Effector CD8-positive, alpha-beta T cell (primary cell): ENCODE measurements around the gene DNASE1L2.

Experiments used
- DNase-seq: peaks from one replicate; lab custom pipeline; 2025; lab: John Stamatoyannopoulos, UW

DNASE1L2 gene

DNA sequence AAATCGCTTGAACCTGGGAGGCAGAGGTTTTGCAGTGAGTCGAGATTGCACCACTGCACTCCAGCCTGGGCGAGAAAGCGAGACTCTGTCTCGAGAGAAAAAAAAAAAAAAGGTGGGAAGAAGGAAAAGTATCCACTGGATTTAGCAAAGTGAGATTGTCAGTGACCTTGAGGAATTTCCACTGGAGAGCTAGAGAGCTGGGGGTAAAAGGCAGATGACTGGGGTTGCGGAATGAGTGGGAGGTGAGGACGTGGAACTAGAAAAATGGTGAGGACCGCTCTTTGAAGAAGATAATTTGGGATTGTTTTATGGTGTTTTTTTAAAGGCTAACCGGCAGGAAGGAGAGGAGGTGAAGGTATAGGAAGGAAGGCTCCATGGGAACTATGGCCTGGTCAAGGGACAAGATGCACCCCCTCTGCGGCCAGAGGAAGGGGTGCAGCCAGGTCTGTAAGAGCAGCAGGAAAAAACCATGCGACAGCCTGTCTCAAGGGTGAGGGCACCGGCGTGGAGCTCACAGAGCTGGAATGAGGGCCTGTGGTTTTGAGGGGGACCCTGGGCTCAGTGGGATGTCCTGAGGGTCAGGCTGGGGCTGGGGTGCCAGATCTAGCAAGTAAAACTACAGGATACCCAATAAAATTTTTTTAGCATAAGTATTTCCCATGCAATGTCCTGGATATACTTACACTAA is 31.7 kb upstream of the DNASE1L2 start:
- no peak for DNase-seq

DNA sequence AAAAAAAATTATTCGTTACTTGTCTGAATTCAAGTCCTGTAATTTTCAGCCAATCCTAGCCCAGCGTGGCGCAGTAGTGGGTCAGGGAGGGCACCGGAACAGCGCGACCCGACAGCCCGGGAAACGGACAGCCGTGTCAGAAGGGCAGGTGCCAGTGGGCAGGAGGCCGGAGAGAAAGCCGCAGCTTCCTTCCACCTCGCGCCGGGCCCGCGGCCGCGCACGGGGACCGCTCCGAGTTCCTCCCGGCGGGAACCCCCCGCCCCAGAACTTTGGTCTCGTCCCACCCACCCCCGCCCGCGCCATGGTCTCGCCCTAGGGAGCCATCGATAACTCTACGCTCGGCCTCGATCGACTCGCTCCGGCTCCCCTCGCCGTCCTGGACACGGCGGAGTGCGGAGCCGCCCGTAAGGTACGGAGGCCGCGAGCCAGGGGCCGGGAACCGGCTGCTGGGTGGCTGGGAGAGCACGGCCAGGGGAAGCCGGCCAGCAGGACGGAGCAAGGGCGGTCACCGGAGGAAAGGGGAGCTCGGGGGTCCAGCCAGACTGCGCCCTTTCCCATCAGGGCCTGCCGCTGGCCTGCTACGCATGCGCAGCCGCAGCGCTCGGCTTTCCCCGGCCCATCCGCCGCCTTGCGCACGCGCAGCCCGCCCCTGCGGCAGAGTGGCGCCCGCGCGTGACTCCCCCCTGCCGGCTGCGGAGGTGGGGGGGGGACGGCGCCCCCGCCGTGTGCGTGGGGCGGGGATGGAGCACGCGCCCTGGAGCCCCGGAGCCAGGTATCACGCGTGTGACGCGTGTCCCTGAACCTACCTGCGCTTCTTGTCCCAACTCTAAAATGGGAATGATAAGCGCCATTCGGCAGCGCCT is 30.9 kb upstream of the DNASE1L2 start, which contains the start of gene MLST8:
Gene MLST8 (plus strand): TSS at position 351 of the 863 bp plus-strand sequence. CDS start 632 bp downstream, outside the sequence.
- peak; percentile 86 for DNase-seq

DNA sequence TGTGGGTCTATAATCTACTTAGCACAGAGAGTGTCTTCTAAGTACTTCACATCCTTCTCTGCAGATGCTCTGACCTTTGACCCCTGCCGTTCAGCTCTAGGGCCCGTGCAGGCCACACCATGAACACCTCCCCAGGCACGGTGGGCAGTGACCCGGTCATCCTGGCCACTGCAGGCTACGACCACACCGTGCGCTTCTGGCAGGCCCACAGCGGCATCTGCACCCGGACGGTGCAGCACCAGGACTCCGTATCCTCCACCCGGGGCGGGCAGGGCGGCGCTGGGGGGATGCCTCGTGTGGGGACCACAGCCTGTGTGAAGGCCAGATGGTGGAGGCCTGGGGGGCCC is 30.3 kb upstream of the DNASE1L2 start:
- DNase-seq, result no peak

DNA sequence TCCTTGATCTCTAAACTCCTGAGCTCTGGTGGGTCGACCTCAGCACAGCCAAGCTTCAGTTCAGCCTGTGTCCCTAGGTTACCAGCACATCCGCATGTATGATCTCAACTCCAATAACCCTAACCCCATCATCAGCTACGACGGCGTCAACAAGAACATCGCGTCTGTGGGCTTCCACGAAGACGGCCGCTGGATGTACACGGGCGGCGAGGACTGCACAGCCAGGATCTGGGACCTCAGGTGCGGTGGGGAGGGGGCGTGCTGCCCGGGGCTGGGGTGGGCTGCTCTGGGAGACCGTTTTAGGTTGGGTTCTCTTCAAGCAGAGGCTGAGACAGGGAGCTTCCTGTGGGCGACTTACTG is 29.8 kb upstream of the DNASE1L2 start:
- no peak for DNase-seq

DNA sequence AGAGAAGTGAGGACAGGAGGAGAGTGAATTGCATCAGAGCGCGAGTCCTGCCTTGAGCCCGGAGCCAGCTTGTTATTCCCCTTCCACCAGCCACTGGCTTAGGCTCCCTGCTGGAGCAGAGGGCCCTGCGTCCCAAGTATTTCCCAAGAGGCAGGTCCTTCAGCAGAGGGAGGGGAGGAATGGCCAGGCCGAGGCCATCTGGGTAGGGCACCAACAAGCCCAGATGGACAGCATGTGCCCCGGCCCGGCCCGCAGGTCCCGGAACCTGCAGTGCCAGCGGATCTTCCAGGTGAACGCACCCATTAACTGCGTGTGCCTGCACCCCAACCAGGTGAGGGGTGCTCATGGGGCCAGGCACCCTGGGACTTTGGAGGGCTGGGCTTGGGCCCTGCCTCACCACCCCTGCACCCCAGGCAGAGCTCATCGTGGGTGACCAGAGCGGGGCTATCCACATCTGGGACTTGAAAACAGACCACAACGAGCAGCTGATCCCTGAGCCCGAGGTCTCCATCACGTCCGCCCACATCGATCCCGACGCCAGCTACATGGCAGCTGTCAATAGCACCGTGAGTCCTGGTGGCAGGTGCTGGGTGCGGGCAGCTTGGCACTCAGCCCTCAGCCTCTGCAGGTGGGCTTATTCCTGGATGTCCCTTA is 29.3 kb upstream of the DNASE1L2 start:
- no peak for DNase-seq

DNA sequence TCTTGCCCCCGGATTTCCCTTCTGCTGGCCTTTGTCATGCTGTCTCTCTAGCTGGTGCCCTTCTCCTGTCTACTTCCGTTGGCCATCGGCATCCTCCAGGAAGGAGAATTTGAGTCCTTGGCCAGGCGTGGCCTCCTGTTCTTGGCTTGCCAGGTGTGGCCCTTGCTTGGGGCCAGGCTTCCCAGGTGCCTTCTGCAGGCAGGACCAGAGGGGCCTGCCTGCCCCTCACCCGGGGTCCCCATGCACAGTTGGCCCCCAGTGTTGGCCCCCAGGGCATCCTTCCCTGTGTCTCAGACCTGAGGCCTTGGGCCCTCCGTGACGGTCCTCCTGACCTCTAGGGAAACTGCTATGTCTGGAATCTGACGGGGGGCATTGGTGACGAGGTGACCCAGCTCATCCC is 28.4 kb upstream of the DNASE1L2 start:
- no peak for DNase-seq

DNA sequence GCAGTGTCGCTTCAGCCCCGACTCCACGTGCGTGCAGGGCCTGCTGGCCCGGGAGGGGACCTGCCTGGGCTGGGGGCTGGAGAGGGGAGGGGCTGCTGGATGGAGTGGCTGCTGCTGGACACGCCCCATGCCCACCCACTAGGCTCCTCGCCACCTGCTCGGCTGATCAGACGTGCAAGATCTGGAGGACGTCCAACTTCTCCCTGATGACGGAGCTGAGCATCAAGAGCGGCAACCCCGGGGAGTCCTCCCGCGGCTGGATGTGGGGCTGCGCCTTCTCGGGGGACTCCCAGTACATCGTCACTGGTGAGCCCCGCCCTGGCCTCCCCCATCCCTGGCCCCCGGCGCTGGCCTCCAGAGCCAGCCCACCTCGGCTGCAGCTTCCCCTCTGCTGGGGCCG is 27.9 kb upstream of the DNASE1L2 start:
- no peak for DNase-seq

DNA sequence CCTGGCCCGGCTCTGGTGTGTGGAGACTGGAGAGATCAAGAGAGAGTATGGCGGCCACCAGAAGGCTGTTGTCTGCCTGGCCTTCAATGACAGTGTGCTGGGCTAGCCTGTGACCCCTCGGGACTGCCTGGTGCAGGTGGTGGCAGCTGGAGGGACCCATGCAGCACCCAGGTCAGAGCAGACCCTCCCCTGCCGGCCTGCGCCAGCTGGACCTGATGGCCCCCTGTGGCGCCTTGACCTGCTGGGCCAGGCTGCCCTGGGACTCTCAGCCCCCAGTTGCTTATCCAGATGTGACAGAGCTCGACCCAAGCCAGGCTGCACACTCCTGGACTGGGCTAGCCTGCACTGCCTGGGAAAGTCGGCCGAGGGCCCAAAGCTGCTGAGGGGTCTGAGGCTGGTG is 27.5 kb upstream of the DNASE1L2 start:
- no peak for DNase-seq

DNA sequence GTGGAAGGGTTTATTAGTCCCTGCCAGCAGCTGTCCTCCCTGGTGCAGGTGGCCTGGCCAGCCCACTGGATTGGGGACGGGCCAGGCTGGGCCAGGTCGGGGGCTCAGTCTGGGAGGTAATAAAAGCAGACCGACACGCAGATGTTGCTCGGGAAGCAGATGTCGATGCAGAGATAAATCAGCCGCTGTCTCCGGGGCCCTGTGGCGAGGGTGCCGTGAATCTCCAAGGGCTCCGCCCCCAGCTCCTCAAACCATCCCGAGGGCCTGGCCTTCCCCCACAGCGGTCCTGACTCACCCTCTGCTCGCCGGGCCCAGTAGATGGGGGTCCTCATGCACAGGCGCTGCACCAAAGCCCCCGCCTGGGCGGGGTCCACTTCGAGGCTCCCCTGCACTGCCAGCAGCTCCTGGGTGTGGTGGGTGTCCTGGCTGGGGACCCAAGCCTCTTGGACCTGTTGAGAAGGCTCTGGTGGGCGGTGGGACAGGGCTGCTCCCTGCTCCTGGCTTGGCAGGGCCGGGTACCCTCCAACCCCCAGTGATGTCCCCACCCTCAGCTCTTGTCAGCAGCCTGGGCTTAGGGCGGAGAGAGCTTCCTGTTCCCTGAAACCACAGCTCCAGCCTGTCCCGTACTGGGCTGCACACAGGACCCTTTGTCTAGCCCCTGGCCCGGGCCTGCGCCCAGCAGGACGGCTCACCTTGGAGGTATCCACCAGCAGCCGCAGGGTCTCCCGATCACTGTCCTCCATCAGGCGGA is 26.8 kb upstream of the DNASE1L2 start:
- DNase-seq, result no peak

DNA sequence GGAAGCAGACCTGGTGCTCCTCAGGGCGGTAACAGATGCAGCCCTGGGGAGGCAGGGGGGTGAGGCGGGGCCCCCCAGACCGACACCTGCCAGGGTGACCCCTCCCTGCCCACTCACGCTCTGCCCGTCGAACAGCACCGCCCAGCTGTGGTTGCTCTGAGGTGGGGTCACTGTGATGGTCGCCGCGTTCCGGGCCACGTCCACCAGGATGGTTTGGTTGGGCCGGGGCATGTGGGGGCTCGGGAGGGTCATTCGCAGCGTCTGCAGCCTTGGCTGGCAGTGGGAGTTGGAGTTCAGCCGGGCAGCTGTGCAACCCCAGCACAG is 26.3 kb upstream of the DNASE1L2 start:
- DNase-seq, result no peak

DNA sequence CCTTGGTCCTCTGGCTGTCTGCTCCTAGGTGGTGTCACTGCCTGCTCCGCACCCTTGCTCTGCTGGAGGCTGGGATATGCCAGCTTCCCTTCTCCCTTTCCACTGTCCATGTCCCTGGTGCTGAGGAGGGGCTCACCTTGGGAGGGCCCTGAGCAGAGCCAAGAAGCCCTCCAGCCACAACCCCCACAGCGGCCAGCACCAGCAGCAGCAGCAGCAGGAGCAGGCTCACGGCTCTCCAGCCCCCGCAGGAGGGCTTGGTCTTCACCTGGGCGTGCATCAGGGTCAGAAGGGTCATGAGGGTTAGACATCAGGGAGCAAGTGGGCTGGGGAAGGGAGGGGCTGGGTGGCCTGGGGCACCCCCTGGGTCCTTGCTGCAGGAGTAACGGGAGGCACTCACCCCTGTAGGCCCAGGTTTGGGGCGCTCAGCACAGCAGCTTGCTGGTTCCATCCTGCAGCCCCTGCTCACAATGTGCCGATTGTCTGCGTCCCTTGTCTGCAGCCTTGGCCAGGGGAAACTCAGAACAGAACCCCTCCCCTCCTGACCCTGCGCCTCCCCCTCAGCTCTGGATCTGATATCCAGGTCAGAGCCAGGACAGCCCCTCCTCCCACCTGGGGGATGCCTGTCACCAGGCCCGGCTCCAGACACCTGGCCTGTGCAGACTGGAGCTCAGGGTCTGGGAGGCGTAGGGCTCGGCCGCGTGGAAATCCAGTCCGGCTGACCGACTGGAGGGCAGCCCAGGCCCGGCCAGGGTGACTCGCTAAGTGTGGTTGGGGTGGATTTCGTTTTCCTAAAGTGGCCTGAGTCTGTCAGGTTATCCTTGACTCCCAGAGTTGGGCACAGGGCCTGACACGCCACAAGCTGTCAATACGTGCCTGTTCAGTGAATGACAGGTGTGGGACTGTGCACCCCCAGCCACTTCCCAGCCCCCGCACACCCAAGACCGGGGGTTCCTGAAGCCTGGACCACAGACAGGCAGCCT is 25.6 kb upstream of the DNASE1L2 start, which contains the start of gene BRICD5:
Gene BRICD5 (minus strand): TSS at position 478 of the 980 bp plus-strand sequence. CDS start 30 bp downstream, at position 448.
- no peak for DNase-seq

DNA sequence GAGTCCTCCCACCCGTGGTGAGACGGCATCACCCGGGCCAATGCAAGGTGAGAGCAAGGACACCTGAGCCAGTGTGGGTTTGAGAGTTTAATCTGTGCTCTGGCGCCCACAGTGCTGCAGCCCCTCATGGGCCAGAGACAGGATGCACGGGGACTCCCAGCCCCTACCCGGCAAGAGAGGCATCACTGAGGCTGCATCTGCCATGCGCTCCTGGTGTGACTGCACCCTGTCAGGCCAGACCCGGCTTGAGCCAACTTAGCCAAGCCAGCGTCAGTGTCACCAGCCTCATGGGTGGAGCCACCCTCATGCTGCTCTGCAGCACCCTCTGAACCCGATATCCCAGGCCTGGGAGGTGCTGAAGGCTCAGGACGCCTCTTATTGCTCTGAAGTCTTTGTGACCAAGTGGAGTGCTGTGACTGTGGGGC is 24.3 kb upstream of the DNASE1L2 start:
- DNase-seq, result no peak

DNA sequence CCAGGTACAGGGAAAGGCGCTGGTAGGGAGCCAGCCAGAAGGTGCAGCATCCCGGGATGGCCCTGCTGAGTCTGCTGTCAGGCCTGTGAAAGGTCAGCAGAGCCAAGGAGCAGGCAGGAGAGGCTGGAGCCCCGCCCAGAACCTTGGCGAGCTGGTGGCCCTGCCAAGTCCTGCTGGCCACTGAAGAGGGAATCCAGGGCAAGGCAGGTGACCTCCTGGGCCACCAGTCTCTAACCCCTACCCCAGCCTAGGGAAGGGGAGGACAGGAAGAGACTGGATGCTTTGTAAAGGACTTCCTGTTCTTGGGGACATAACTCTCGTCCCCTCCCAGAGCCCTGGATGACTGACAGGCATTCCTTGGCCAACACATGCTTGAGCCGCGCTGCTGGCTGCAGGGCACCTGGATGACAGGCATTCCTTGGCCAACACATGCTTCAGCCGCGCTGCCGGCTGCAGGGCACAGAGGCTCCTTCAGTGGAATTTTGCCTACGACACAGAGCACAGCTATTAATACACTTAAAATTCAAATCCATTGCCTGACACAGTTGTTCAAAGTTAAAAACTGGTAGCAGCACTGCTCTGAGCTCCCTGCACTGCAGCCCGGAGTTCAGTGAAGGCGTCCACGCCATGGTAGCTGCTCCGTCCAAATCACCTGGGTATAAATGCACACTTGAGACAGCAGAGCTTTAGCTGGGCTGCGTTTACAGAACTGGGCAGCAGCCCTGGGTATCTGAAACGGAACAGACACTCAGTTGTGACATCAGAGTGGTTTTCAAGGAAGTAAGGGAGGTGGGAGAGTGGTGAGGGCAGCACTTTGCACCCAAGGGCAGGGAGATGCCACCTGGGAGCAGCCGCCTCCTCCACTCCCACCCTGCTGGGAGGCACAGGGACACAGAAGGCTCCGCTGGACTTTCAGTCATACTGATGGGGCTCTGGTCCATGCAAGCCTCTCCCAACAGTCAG is 23.6 kb upstream of the DNASE1L2 start:
- no peak for DNase-seq

DNA sequence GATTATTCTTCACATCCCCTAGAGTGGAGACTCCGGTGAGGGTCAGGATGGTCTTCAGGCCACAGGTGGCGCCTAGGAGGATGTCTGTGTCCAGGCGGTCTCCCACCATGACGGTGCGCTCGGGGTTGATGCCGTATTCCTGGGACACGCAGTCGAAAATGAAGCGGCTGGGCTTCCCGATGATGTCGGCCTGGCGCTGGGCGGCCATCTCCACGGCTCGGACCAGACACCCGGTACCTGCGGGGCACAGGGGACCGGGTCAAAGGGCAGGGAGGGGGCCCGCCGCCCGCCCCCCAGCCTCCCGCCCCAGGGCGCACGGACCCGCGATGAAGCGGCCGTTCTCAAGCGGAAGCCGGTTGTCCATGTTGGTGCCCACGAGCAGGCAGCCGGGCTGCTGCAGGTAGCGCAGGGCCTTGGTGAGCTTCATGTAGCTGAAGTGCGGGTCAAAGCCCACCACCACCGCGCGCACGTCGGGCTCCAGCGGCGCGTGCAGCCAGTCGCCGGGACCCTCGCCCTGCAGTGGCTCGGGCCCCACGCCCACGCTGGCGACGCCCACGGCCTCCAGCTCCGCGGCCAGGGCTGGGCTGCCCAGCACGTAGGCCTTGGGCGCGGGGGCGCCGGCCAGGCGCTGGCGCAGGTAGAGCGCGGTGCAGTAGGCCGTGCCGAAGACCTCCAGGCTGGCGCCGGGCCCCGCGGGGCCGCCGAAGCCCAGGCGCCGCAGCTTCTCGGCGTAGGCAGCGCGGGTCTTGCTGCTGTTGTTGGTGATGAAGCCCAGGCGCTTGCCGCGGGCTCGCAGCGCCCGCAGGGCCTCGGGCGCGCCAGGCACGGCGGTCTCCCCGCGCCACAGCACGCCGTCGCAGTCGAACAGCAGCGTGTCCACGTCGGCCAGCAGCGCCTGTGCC is 22.2 kb upstream of the DNASE1L2 start:
- no peak for DNase-seq

DNA sequence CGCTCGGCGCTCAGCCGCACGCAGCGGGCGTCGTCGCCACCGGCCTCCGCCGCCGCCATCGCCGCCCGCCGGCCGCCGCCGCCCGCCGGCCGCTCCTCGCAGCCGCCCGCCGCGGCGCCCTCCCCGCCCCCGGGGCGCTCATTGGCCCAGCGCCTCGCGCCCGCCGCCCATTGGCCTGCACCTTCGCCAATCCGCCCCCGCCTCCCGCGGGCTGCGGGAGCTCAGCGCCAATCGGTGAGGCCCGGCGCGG is 21.6 kb upstream of the DNASE1L2 start, which contains the start of gene PGP:
Gene PGP (minus strand): TSS at position 122 of the 250 bp plus-strand sequence. CDS start 63 bp downstream, at position 59.
- no peak for DNase-seq

DNA sequence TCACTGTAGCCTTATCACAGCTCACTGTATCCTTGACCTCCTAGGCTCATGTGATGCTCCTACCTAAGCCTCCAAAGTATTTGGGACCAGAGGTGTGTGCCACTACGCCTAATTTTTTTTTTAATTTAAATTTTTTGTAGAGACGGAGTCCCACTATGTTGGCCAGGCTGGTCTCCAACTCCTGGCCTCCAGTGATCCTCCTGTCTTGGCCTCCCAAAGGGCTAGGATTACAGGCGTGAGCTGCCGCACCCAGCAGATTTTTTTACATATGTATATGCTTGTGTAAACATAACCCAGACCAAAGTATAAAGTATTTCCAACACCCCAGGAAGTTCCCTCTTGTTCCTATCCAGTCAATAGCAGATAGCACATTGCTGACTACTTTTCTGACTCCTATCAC is 19.9 kb upstream of the DNASE1L2 start:
- DNase-seq, result no peak

DNA sequence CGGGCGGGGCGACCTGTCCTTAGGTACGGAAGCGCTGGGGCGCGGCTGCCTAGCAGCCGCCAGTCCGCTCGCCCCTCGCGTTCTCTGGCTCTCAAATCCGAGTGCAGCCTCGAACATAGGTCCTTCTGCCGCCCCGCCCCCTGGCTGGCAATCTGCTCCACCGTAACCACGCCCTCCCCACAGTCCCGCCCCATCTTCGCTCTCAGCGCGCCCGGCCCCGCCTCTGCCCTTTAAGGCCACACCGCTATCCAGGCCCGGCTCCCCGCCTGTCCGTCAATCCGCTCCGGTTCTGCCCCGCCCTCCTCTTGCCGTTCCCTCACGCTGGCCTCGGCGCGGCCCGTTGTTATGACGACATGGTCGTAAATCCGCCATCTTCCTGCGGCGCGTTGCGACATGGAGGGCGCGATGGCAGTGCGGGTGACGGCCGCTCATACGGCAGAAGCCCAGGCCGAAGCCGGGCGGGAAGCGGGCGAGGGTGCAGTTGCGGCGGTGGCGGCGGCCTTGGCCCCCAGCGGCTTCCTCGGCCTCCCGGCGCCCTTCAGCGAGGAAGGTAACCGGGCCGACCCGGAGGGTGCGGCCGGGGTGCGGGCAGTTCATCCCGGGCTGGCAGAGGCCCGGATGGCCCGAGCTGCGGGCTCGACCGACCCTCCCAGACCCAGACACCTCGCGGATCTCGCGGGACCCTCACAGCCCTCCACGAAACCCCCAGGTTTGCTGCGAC is 12.9 kb upstream of the DNASE1L2 start, which contains the start of gene E4F1:
Gene E4F1 (plus strand): TSS at position 371 of the 721 bp plus-strand sequence. CDS start 23 bp downstream, at position 394.
- DNase-seq, result peak; percentile 97

DNA sequence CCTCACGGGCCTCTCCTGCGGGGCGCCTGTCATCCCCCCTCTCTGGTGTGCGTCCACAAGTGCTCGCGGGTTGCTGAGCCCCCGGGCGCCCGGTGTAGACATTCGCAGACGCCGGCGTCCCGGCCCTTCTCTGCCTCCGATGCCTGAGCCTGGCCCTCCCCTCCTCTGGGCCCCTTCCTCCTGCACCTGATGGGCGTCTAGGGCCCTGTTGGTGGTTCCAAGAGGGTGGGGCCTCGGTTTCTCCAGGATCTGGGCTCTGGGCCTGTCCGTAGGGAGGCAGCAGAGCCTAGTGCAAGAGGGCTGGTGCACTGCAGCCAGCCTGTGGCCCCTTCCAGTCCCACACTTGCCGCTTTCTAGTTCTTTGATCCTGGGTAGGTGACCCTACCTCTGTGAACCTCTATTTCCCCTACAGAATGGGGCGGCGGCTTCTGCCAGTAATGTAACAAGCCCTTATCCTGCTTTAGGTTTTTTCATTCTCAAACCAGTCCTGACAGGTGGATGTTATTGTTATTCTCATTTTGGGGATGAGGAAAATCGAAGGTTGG is 12.2 kb upstream of the DNASE1L2 start:
- DNase-seq, result no peak
